Activated naive CD8-positive, alpha-beta T cell treated with anti-CD3 and anti-CD28 coated beads for 36 hours (primary cell): ENCODE measurements around the gene OR10J5. TPM values are rescaled to one million over a fixed set of nuclear protein-coding genes. Genes with fewer than 3 reads are reported as not detected.
"Not testable (repeated sequence)": the region's sequence is repeated elsewhere in the genome, so short reads cannot be mapped to it uniquely, and the experiment has no call there.

Experiments used
- DNase-seq: peaks from one replicate; pipeline ENCODE4 v3.0.0; 2021
- H3K27ac Mint-ChIP-seq: one replicate; pipeline ENCODE4 v1.8.0; 2022; ENCODE audit warnings: mild to moderate bottlenecking, moderate library complexity, mixed read lengths
- H3K27me3 Mint-ChIP-seq: one replicate; pipeline ENCODE4 v1.8.0; 2022; ENCODE audit warnings: mild to moderate bottlenecking, mixed read lengths
- H3K36me3 Mint-ChIP-seq: one replicate; pipeline ENCODE4 v1.8.0; 2021; ENCODE audit warnings: mild to moderate bottlenecking, mixed read lengths
- H3K4me1 Mint-ChIP-seq: one replicate; pipeline ENCODE4 v1.8.0; 2021; ENCODE audit warnings: mixed read lengths
- H3K4me3 Mint-ChIP-seq: one replicate; pipeline ENCODE4 v1.8.0; 2022; ENCODE audit warnings: mild to moderate bottlenecking, moderate library complexity, mixed read lengths
- H3K9me3 Mint-ChIP-seq: one replicate; pipeline ENCODE4 v1.8.0; 2022; ENCODE audit warnings: mixed read lengths
- total RNA-seq, 2 experiments: library from RNA; stranded (reverse); gene quantifications; one replicate each; pipeline ENCODE4 v1.2.3, GENCODE V29; 2021

OR10J5 gene
- total RNA-seq, 2 experiments from 2014 or later = not detected

DNA sequence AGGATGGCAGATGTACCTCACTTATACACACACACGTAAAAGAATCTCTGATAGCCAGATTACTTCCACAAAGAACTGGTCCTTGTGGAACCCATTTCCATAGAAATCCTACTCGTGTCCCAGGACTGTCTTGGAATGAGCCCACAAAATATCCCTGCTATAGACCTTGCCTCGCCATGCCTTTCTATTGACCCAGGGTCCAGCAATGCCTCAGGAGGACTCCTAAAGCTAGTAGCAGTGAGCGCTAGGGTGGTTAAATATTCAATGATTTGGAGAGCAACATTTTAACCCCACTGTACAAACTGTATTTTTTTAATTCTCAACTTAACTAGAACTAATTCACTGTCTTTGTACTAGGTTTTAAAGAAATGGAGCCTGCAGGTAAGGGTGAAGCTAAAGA lies 26.9 kb downstream of the OR10J5 start:
- Mint-ChIP-seq H3K4me1 (no peaks in the 10 kb centered on the region), H3K4me3 (no peak overlapping the region), H3K9me3 (peaks cover 13% of the 10 kb centered on the region), H3K27me3 (peaks cover 15% of the 10 kb centered on the region), H3K36me3 (no peaks in the 10 kb centered on the region), H3K27ac (no peak overlapping the region)
- DNase-seq = no peak

GRCh38 chr1:159505676-159506075 lies 30.1 kb downstream of the OR10J5 start:
- no peaks in the 10 kb centered on the region for H3K4me1 Mint-ChIP-seq
- H3K27ac Mint-ChIP-seq = no peak overlapping the region

GRCh38 chr1:159501082-159501481 lies 34.7 kb downstream of the OR10J5 start:
- Mint-ChIP-seq H3K36me3 (peaks cover 2% of the 10 kb centered on the region), H3K27me3 (peaks cover 3% of the 10 kb centered on the region), H3K4me1 (no peaks in the 10 kb centered on the region), H3K9me3 (peaks cover 26% of the 10 kb centered on the region), H3K4me3 (no peak overlapping the region), H3K27ac (no peak overlapping the region)
- no peak for DNase-seq

More at GRCh38 chr1:159505676-159506075, 30.1 kb downstream of the OR10J5 start:
- H3K9me3 Mint-ChIP-seq = peaks cover 14% of the 10 kb centered on the region
- no peaks in the 10 kb centered on the region for H3K36me3 Mint-ChIP-seq
- peaks cover 3% of the 10 kb centered on the region for H3K27me3 Mint-ChIP-seq
- DNase-seq = no peak
- H3K4me3 Mint-ChIP-seq = no peak overlapping the region

DNA sequence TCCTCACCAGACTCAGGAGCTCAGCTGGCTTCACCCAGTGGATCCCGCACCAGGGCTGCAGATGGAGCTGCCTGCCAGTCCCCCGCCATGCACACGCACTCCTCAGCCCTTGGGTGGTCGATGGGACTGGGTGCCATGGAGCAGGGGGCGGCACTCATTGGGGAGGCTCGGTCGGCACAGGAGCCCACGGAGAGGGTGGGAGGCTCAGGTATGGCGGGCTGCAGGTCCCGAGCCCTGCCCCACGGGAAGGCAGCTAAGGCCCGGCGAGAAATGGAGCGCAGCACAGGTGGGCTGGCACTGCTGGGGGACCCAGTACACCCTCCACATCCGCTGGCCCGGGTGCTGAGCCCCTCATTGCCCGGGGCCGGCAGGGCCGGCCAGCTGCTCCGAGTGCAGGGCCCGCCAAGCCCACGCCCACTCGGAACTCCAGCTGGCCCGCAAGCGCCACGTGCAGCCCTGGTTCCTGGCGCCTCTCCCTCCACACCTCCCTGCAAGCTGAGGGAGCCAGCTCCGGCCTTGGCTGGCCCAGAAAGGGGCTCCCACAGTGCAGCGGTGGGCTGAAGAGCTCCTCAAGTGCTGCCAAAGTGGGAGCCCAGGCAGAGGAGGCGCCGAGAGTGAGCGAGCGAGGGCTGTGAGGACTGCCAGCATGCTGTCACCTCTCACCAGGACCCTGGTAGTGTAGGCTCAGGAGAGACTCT lies 41.1 kb downstream of the OR10J5 start:
- not testable (repeated sequence) for DNase-seq, H3K36me3 Mint-ChIP-seq, H3K4me1 Mint-ChIP-seq, H3K4me3 Mint-ChIP-seq, H3K27ac Mint-ChIP-seq, H3K27me3 Mint-ChIP-seq
- H3K9me3 Mint-ChIP-seq = peaks cover 18% of the 10 kb centered on the region

GRCh38 chr1:159493354-159493753 lies 42.5 kb downstream of the OR10J5 start:
- Mint-ChIP-seq H3K4me1 (no peaks in the 10 kb centered on the region), H3K4me3 (no peak overlapping the region), H3K9me3 (peaks cover 5% of the 10 kb centered on the region), H3K27me3 (no peaks in the 10 kb centered on the region), H3K36me3 (no peaks in the 10 kb centered on the region), H3K27ac (no peak overlapping the region)
- no peak for DNase-seq

GRCh38 chr1:159492575-159493323 lies 43.1 kb downstream of the OR10J5 start:
- no peak overlapping the region for H3K27ac Mint-ChIP-seq
- H3K9me3 Mint-ChIP-seq = peaks cover 2% of the 10 kb centered on the region
- H3K36me3 Mint-ChIP-seq = no peaks in the 10 kb centered on the region
- no peaks in the 10 kb centered on the region for H3K4me1 Mint-ChIP-seq
- H3K4me3 Mint-ChIP-seq = no peak overlapping the region
- H3K27me3 Mint-ChIP-seq = no peaks in the 10 kb centered on the region
- DNase-seq = no peak

Other genes with a start within 250 kb of the OR10J5 start
- gene FCER1A, start 233.7 kb downstream of the OR10J5 start, total RNA-seq = not detected
- not detected for gene OR10J4, start 103.8 kb downstream of the OR10J5 start, total RNA-seq
- not detected for gene OR10J1, start 96.3 kb downstream of the OR10J5 start, total RNA-seq
- not detected for gene APCS, start 51.8 kb upstream of the OR10J5 start, total RNA-seq
- not detected for gene CRP, start 178.6 kb upstream of the OR10J5 start, total RNA-seq
- 10 to 100 TPM; 33.5 to 36.0 TPM for gene DUSP23, start 245.0 kb upstream of the OR10J5 start, total RNA-seq